Liver (tissue), 3 donors: ENCODE measurements around the gene IFITM5.

Experiments
- GABPA ChIP-seq, 2 donors: IDR thresholded peaks in 1 of 2; conservative IDR thresholded peaks in 1 of 2; 2 replicates each; pipeline ENCODE4 v1.6.1; 2016; ENCODE audit warnings: antibody characterized with exemption in 2 of 2, mild to moderate bottlenecking in 1 of 2, moderate library complexity in 1 of 2
- HNF4A ChIP-seq, 2 donors: conservative IDR thresholded peaks; 2 replicates each; pipeline ENCODE4 v1.6.1; 2016; ENCODE audit warnings: antibody characterized with exemption in 2 of 2, mild to moderate bottlenecking in 2 of 2
- JUND ChIP-seq, 2 donors: IDR thresholded peaks; 2 replicates each; pipeline ENCODE4 v1.6.1; 2016; ENCODE audit warnings: antibody characterized with exemption in 2 of 2
- RAD21 ChIP-seq, 2 donors: IDR thresholded peaks; 2 replicates each; pipeline ENCODE4 v1.6.1; 2016; ENCODE audit warnings: antibody characterized with exemption in 2 of 2, mild to moderate bottlenecking in 2 of 2
- RXRA ChIP-seq, 2 donors: IDR thresholded peaks; 2 replicates each; pipeline ENCODE4 v1.6.1; 2017 to 2018; ENCODE audit warnings: antibody characterized with exemption in 2 of 2, mild to moderate bottlenecking in 1 of 2
- SP1 ChIP-seq: IDR thresholded peaks from 2 replicates; pipeline ENCODE4 v1.6.1; 2018; ENCODE audit warnings: antibody characterized with exemption, mild to moderate bottlenecking
- TAF1 ChIP-seq: conservative IDR thresholded peaks from 2 replicates; pipeline ENCODE4 v1.6.1; 2016; ENCODE audit warnings: antibody characterized with exemption, mild to moderate bottlenecking
- YY1 ChIP-seq: IDR thresholded peaks from 2 replicates; pipeline ENCODE4 v1.6.1; 2016; ENCODE audit warnings: antibody characterized with exemption, mild to moderate bottlenecking
- TF ChIP-seq, protein P1 (sequence below): fragments of 150-350 bp; IDR thresholded peaks from 2 replicates; pipeline ENCODE4 v1.5.1; 2017; ENCODE audit warnings: improper control_type of control experiment, low read depth, low read length; ENCODE audit not compliant: missing input control
- TF ChIP-seq, protein P2 (sequence below): IDR thresholded peaks from 2 replicates; pipeline ENCODE4 v1.6.1; 2016; ENCODE audit warnings: antibody characterized with exemption, mild to moderate bottlenecking
- TF ChIP-seq, protein P3 (sequence below): IDR thresholded peaks from 2 replicates; pipeline ENCODE4 v1.6.1; 2016; ENCODE audit warnings: antibody characterized with exemption
- TF ChIP-seq, protein P4 (sequence below): IDR thresholded peaks from 2 replicates; pipeline ENCODE4 v1.6.1; 2016; ENCODE audit warnings: antibody characterized with exemption
- donor health status: healthy.
- donor health status: healthy.

GRCh38 chr11:299951-300735 is 817 bp upstream of the IFITM5 start:
- TF ChIP-seq, protein P1, sequence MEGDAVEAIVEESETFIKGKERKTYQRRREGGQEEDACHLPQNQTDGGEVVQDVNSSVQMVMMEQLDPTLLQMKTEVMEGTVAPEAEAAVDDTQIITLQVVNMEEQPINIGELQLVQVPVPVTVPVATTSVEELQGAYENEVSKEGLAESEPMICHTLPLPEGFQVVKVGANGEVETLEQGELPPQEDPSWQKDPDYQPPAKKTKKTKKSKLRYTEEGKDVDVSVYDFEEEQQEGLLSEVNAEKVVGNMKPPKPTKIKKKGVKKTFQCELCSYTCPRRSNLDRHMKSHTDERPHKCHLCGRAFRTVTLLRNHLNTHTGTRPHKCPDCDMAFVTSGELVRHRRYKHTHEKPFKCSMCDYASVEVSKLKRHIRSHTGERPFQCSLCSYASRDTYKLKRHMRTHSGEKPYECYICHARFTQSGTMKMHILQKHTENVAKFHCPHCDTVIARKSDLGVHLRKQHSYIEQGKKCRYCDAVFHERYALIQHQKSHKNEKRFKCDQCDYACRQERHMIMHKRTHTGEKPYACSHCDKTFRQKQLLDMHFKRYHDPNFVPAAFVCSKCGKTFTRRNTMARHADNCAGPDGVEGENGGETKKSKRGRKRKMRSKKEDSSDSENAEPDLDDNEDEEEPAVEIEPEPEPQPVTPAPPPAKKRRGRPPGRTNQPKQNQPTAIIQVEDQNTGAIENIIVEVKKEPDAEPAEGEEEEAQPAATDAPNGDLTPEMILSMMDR = no peak
- TF ChIP-seq HNF4A (conservative IDR thresholded peaks at IDR 0.05) (no peak), RXRA (IDR thresholded peaks at IDR 0.05) (no peak), JUND (IDR thresholded peaks at IDR 0.05) (no peak), RAD21 (IDR thresholded peaks at IDR 0.05) (no peak), TAF1 (no peak), GABPA (IDR thresholded peaks at IDR 0.05 in 1 of 2, conservative IDR thresholded peaks at IDR 0.05 in 1 of 2) (no peak), SP1 (no peak), YY1 (no peak)
- TF ChIP-seq, protein P2, sequence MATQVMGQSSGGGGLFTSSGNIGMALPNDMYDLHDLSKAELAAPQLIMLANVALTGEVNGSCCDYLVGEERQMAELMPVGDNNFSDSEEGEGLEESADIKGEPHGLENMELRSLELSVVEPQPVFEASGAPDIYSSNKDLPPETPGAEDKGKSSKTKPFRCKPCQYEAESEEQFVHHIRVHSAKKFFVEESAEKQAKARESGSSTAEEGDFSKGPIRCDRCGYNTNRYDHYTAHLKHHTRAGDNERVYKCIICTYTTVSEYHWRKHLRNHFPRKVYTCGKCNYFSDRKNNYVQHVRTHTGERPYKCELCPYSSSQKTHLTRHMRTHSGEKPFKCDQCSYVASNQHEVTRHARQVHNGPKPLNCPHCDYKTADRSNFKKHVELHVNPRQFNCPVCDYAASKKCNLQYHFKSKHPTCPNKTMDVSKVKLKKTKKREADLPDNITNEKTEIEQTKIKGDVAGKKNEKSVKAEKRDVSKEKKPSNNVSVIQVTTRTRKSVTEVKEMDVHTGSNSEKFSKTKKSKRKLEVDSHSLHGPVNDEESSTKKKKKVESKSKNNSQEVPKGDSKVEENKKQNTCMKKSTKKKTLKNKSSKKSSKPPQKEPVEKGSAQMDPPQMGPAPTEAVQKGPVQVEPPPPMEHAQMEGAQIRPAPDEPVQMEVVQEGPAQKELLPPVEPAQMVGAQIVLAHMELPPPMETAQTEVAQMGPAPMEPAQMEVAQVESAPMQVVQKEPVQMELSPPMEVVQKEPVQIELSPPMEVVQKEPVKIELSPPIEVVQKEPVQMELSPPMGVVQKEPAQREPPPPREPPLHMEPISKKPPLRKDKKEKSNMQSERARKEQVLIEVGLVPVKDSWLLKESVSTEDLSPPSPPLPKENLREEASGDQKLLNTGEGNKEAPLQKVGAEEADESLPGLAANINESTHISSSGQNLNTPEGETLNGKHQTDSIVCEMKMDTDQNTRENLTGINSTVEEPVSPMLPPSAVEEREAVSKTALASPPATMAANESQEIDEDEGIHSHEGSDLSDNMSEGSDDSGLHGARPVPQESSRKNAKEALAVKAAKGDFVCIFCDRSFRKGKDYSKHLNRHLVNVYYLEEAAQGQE = no peak
- TF ChIP-seq, protein P3, sequence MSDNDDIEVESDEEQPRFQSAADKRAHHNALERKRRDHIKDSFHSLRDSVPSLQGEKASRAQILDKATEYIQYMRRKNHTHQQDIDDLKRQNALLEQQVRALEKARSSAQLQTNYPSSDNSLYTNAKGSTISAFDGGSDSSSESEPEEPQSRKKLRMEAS = no peak
- TF ChIP-seq, protein P4, sequence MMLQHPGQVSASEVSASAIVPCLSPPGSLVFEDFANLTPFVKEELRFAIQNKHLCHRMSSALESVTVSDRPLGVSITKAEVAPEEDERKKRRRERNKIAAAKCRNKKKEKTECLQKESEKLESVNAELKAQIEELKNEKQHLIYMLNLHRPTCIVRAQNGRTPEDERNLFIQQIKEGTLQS = no peak
